A673 (cell line): ENCODE measurements around the gene OSBP2. TPM values are rescaled to one million over a fixed set of nuclear protein-coding genes. Genes with fewer than 3 reads are reported as not detected.

Source experiments
- BruUV-seq: library from RNA; stranded (reverse); fragments of 400-500 nt; replicated peaks from 2 replicates; lab custom pipeline; 2021; lab: Mats Ljungman, UMichigan
- CTCF ChIA-PET: fragments of 300-600 bp; sonication (Branson Sonifier 250); formaldehyde crosslinking; loops from one replicate; lab custom pipeline; 2022; ENCODE audit warnings: antibody characterized with exemption; lab: Charles Lee
- POLR2A ChIA-PET: fragments of 300-600 bp; sonication (Branson Sonifier 250); formaldehyde crosslinking; loops from one replicate; lab custom pipeline; 2022; ENCODE audit warnings: antibody characterized with exemption; ENCODE audit not compliant: low non-redundant PET; lab: Charles Lee
- DNase-seq: peaks from one replicate; pipeline ENCODE4 v3.0.0-alpha.2; 2015; ENCODE audit warnings: low spot score
- H3K27ac ChIP-seq: fragments of 200-600 bp; sonication (generic); 2 replicates; pipeline ENCODE4 v1.5.1; 2016; ENCODE audit warnings: mixed run types, low read depth, mild to moderate bottlenecking, mixed read lengths, antibody characterized with exemption, low read length; ENCODE audit not compliant: poor library complexity, severe bottlenecking
- H3K27me3 ChIP-seq: fragments of 200-600 bp; sonication (generic); replicated peaks from 2 replicates; pipeline ENCODE4 v1.6.1; 2017; ENCODE audit warnings: mixed run types, low read depth, mild to moderate bottlenecking, mixed read lengths, antibody characterized with exemption, low read length; ENCODE audit not compliant: insufficient read depth, poor library complexity
- H3K36me3 ChIP-seq: fragments of 200-600 bp; sonication (generic); 2 replicates; pipeline ENCODE4 v1.6.1; 2016; ENCODE audit warnings: mixed run types, mild to moderate bottlenecking, mixed read lengths, antibody characterized with exemption, low read length; ENCODE audit not compliant: insufficient read depth, poor library complexity, severe bottlenecking
- H3K4me1 ChIP-seq: fragments of 200-600 bp; sonication (generic); 2 replicates; pipeline ENCODE4 v1.6.1; 2017; ENCODE audit warnings: mixed run types, mild to moderate bottlenecking, mixed read lengths, antibody characterized with exemption, low read length; ENCODE audit not compliant: insufficient read depth, poor library complexity, severe bottlenecking
- H3K4me3 ChIP-seq: fragments of 200-600 bp; sonication (generic); 2 replicates; pipeline ENCODE4 v1.5.1; 2016; ENCODE audit warnings: low read depth, mixed run types, mild to moderate bottlenecking, mixed read lengths, low read length; ENCODE audit not compliant: poor library complexity, severe bottlenecking
- H3K9me3 ChIP-seq: fragments of 200-600 bp; sonication (generic); 2 replicates; pipeline ENCODE4 v1.6.1; 2016; ENCODE audit warnings: mixed run types, low read depth, mild to moderate bottlenecking, mixed read lengths, antibody characterized with exemption, low read length; ENCODE audit not compliant: poor library complexity, severe bottlenecking
- EZH2 ChIP-seq: fragments of 200-600 bp; sonication (generic); IDR thresholded peaks from 2 replicates; pipeline ENCODE4 v1.6.1; 2017; ENCODE audit warnings: borderline replicate concordance, low read depth, mild to moderate bottlenecking, mixed read lengths, antibody characterized with exemption, low read length; ENCODE audit not compliant: poor library complexity, severe bottlenecking
- intact Hi-C: fragments of 100-400 bp; cut with micrococcal nuclease; formaldehyde crosslinking; loops from one replicate; pipeline ENCODE4 v1.10.0; 2022; ENCODE audit not compliant: unreplicated experiment
- total RNA-seq: library from RNA; stranded (reverse); gene quantifications from 2 replicates; pipeline ENCODE4 v1.2.3, GENCODE V29; 2021
- TF ChIP-seq, protein P1 (sequence below): fragments of 300-800, 200-600 bp; sonication (generic); conservative IDR thresholded peaks from 2 replicates; pipeline ENCODE4 v1.5.1; 2017; ENCODE audit warnings: low read depth, mild to moderate bottlenecking, antibody characterized with exemption, low read length, moderate library complexity, mixed read lengths

The OSBP2 gene
- total RNA-seq, 1 experiment from 2014 or later, result 1.8 TPM

GRCh38 chr22:30855677-30856518 lies 161.2 kb downstream of the OSBP2 start:
- Histone ChIP-seq H3K4me3 (no peak overlapping the region), H3K36me3 (no peaks in the 10 kb centered on the region), H3K9me3 (no peaks in the 10 kb centered on the region), H3K4me1 (no peaks in the 10 kb centered on the region), H3K27me3 (peaks cover 7% of the 10 kb centered on the region), H3K27ac (no peak overlapping the region)
- no peak for DNase-seq
- no TSS peak for BruUV-seq
- intact Hi-C loops, result no loop called here
- POLR2A ChIA-PET, result no interaction called here
- TF ChIP-seq, protein P1, sequence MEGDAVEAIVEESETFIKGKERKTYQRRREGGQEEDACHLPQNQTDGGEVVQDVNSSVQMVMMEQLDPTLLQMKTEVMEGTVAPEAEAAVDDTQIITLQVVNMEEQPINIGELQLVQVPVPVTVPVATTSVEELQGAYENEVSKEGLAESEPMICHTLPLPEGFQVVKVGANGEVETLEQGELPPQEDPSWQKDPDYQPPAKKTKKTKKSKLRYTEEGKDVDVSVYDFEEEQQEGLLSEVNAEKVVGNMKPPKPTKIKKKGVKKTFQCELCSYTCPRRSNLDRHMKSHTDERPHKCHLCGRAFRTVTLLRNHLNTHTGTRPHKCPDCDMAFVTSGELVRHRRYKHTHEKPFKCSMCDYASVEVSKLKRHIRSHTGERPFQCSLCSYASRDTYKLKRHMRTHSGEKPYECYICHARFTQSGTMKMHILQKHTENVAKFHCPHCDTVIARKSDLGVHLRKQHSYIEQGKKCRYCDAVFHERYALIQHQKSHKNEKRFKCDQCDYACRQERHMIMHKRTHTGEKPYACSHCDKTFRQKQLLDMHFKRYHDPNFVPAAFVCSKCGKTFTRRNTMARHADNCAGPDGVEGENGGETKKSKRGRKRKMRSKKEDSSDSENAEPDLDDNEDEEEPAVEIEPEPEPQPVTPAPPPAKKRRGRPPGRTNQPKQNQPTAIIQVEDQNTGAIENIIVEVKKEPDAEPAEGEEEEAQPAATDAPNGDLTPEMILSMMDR, result no peak
- TF ChIP-seq EZH2, result no peak
- CTCF ChIA-PET, result interaction anchor here (0.6 kb wide), 1 partner anchor 789 kb away, joined by 7 read pairs; no protein-coding TSS in a partner anchor

- POLR2A ChIA-PET, result no interaction called here
- CTCF ChIA-PET, result no interaction called here
- Histone ChIP-seq H3K27me3 (no peaks in the 10 kb centered on the region), H3K9me3 (no peaks in the 10 kb centered on the region), H3K4me1 (no peaks in the 10 kb centered on the region), H3K27ac (no peak overlapping the region), H3K36me3 (no peaks in the 10 kb centered on the region), H3K4me3 (no peak overlapping the region)
- BruUV-seq, result no TSS peak
- no peak for DNase-seq
- TF ChIP-seq EZH2, result no peak
- TF ChIP-seq, protein P1, result no peak
- intact Hi-C loops, result no loop called here
Observed at GRCh38 chr22:30856741-30857502, 162.2 kb downstream of the OSBP2 start.

DNA sequence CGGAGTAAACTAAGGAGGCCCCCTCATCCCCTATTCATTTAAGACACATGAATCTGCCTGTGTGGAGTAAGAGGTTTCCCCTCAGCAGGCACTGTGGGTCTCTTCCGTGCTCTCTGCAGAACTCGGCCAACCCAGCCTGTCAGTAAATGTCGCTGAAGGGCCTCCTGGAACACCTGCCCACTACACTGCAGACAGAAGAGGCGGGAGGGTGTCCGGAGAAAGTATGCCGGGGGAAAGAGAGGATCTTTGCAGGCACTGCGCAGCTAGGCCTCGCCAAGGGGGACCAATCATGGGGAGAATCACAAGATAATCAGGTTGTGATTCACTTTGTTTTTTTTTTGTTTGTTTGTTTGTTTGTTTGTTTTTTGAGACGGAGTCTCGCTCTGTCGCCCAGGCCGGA lies 163.1 kb downstream of the OSBP2 start:
- H3K4me1 ChIP-seq, result no peaks in the 10 kb centered on the region
- TF ChIP-seq, protein P1, result no peak
- TF ChIP-seq EZH2, result no peak
- no peak for DNase-seq
- no TSS peak for BruUV-seq
- H3K27ac ChIP-seq, result no peak overlapping the region
- CTCF ChIA-PET, result no interaction called here
- intact Hi-C loops, result no loop called here
- no peak overlapping the region for H3K4me3 ChIP-seq
- H3K36me3 ChIP-seq, result no peaks in the 10 kb centered on the region
- POLR2A ChIA-PET, result no interaction called here
- H3K9me3 ChIP-seq, result no peaks in the 10 kb centered on the region
- no peaks in the 10 kb centered on the region for H3K27me3 ChIP-seq
